Measurements from ENCODE around the gene MICALL2.

The MICALL2 gene

GRCh38 chr7:1478480-1478879, 19.2 kb upstream of the MICALL2 start:
- TF ChIP-seq CTCF (IDR thresholded peaks at IDR 0.05; ENCODE audit: insufficient read depth, missing control alignments): no peak
- FAIRE-seq (no peak), DNase-seq (ENCODE audit: insufficient read length, low spot score) (no peak)

- FAIRE-seq: no peak
- no peak for TF ChIP-seq CTCF (IDR thresholded peaks at IDR 0.05; ENCODE audit: insufficient read depth, missing control alignments)
- DNase-seq (ENCODE audit: insufficient read length, low spot score): no peak
Observed at GRCh38 chr7:1476859-1477258, 17.6 kb upstream of the MICALL2 start.

GRCh38 chr7:1475991-1476390, 16.7 kb upstream of the MICALL2 start:
- DNase-seq (ENCODE audit: insufficient read length, low spot score): no peak
- no peak for FAIRE-seq
- TF ChIP-seq CTCF (IDR thresholded peaks at IDR 0.05; ENCODE audit: insufficient read depth, missing control alignments): no peak

- no peak for TF ChIP-seq CTCF (IDR thresholded peaks at IDR 0.05; ENCODE audit: insufficient read depth, missing control alignments)
- DNase-seq (ENCODE audit: insufficient read length, low spot score) (no peak), FAIRE-seq (no peak)
Observed at GRCh38 chr7:1475393-1475792, 16.1 kb upstream of the MICALL2 start.

- no peak for TF ChIP-seq CTCF (IDR thresholded peaks at IDR 0.05; ENCODE audit: insufficient read depth, missing control alignments)
- no peak for DNase-seq (ENCODE audit: insufficient read length, low spot score)
- no peak for FAIRE-seq
Observed at GRCh38 chr7:1474736-1475135, 15.5 kb upstream of the MICALL2 start.

- FAIRE-seq (no peak), DNase-seq (ENCODE audit: insufficient read length, low spot score) (peak; percentile 99)
- peak; percentile 80 for TF ChIP-seq CTCF (IDR thresholded peaks at IDR 0.05; ENCODE audit: insufficient read depth, missing control alignments)
Observed at GRCh38 chr7:1473864-1474512, 14.7 kb upstream of the MICALL2 start.

GRCh38 chr7:1470901-1471300, 11.6 kb upstream of the MICALL2 start:
- FAIRE-seq: no peak
- no peak for TF ChIP-seq CTCF (IDR thresholded peaks at IDR 0.05; ENCODE audit: insufficient read depth, missing control alignments)
- DNase-seq (ENCODE audit: insufficient read length, low spot score): no peak

Measured in D721Med (cell line).